ENCODE results near the gene FRAT2.

Gene FRAT2, protein sequence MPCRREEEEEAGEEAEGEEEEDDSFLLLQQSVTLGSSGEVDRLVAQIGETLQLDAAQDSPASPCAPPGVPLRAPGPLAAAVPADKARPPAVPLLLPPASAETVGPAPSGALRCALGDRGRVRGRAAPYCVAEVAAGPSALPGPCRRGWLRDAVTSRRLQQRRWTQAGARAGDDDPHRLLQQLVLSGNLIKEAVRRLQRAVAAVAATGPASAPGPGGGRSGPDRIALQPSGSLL

DNA sequence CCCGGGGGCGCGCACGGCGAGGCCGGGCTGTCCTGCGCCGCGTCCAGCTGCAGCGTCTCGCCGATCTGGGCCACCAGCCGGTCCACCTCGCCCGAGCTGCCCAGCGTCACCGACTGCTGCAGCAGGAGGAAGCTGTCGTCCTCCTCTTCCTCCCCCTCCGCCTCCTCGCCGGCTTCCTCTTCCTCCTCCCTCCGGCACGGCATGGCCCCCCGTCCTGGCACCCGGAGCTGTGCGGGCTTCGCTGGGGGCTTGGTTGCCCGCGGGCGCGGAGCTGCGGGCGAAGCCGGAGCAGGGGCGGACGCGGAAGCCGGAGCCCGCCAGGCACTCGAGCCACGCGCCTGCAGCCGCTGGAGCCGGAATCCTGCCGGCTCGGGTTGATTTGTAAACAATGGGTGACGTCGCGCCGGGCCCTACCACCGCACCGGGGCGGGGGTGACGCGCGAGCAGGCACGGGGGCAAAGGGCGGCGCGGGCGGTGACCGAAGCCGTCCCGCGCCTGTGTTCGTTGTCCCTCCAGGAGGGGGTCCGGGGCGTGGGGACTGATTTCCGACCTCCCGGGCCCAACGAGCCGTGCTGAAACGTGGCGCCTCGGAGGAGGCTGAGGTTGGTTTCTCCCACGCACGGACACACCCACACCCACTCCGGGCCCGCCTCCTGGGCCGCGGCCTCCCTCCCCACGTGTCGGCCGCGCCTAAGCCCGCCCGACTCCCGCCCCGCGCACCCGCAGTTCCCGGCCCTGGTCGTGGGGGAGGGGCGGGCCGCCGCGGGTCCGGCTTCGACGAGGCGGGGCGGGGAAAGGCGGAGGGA lies at the start of gene FRAT2:
Gene FRAT2 (minus strand): TSS at position 360 of the 806 bp plus-strand sequence. CDS start 157 bp downstream, at position 203.
- DNase-seq = peak; percentile 91

DNA sequence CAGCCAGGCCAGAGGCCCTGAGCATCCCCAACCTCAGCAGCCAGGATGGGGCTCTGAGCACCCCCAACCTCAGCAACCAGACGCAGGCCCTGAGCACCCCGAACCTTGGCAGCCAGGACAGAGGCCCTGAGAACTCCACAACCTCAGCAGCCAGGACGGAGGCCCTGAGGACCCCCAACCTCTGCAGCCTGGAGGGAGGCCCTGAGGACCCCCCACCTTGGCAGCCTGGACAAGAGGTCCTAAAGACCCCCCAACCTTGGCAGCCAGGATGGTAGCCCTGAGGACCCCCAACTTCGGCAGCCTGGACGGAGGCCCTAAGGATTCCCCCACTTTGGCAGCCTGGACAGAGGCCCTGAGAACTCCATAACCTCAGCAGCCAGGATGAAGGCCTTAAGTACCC lies 49.6 kb upstream of the FRAT2 start:
- no peak for DNase-seq

DNA sequence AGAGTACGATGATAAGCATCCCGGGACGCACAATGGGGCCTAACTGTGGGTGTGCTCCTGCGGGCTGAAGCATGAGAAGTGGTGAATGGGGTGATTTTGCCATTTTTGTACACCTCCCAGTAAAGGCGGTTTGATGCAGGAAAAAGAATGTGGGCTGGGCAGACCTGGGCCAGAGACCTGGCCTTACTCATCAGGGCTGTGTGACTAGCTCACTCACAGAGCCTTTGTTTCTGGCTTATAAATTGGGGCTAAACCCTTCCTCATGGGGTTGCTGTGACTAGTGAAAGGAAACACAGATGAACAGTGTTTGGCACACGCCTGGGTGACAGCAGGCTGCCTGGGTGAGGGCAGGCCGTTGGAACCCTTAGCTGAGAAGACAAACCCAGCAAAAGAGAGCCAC lies 48.6 kb upstream of the FRAT2 start:
- no peak for DNase-seq

DNA sequence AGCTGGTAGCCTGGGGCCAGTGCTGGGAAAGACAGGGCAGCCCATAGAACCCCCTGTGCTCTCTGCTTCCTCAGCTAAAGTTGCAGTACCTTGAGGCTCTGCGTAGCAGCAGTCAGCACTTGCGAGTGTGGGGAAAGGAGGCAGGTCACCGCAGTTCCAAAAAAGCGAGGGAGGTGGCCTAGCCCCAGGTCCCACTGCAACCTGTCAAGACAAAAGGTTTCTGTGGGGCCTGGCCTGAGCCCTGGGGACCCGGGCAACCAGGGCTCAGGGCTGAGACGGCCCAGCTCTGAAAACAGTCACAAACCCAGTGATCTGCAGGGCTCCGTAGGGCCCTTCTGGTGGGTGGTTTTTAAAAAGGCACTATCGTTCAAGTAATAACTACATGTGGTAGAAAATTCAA lies 47.1 kb upstream of the FRAT2 start:
- DNase-seq = no peak

DNA sequence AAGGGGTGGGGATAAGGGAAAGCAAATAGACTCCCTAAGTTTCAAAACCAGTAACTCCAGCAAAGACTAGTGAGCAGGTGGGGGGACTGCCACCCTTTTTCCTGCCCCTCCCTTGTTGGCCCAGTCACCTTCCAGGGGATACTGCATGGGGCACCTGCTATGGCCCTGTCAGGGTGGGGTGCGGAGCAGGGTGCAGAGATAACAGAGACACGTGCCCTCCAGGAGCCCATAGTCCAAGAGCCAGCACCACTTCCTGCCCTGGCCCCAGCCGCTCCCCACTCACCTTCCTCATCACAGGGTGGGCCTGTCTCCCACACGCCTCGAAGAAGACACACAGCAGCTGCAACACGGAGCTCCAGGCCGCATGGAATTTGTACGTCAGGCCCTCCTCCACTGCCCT lies 46.0 kb upstream of the FRAT2 start:
- no peak for DNase-seq

DNA sequence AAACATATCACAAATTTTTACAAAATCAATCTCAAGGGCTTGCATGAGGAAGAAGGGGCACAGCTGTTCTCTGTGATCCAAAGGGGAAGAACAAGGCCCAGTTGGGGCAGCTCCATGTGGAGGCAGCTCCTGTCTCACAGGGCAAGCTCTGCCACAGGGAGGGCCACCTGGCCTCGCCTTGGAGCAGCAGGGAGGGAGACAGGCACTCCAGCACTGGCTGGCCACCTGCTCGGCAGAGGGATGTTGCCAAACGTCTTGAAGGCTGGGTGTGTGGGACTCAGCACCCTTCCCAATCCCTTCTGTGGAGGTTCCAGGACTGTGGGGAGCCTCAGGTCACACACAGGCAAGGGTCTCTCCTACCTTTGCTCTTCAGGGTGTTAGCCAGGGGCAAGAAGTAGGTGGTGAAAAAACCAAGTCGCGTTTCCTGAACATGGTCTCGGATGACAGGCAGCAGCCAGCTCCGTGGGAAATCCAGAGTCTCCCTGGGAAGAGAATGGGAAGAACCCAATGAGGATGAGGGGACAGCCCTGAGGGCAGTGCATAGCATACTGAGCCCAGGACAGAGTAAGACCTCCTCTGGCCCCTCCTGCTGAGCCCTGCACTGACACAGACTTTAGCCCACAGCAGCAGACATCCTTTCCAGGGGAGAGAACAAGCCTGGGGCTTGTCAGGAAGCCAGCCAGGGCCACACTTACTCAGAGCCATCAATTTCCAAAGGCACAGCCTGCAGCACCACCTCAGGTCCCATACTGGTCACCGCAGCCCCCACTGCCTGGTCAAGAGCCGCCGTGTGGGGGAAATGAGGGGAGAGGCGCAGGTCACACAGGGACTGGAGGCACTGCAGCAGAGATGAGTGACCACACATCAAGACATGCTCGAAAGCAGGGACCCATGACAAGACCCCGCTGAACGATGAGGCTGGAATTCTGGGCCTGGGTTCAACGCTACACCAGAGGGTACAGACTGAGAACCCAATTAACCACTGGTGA lies 44.7 kb upstream of the FRAT2 start:
- no peak for DNase-seq

DNA sequence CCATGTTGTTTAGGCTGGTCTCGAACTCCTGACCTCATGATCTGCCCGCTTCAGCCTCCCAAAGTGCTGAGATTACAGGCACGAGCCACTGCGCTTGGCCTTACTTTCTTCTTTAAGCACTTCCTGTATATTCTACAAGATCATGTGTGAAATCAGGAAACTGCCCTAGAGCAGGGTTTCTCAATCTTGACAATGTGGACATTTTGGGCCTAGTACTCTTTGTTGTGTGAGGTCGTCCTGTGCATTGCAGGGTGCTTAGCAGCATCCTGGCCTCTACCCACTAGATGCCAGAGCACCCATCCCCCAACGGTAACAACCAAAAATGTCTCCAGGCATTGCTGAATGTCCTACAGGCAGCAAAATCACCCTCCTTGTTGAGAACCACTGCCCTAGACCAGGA lies 41.9 kb upstream of the FRAT2 start:
- DNase-seq = no peak

DNA sequence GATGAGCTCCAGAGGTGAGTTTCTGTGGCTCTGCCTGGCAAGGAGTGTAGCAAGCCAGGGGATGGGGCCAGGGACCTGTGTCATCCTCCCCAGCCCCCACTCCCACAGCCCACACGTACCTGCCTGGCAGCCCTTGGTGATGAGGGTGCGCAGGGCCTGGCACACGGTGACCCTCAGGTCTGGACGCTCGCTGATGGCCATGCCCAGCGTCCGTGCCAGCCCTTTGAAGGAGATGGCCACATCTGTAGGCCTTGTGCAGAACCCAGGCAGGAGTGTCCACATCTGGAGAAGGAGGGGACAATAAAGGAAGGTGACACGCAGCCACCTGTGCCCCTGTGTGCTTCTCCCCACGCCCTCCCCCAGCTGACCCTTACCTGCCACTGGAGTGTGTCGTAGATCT lies 38.9 kb upstream of the FRAT2 start:
- no peak for DNase-seq

DNA sequence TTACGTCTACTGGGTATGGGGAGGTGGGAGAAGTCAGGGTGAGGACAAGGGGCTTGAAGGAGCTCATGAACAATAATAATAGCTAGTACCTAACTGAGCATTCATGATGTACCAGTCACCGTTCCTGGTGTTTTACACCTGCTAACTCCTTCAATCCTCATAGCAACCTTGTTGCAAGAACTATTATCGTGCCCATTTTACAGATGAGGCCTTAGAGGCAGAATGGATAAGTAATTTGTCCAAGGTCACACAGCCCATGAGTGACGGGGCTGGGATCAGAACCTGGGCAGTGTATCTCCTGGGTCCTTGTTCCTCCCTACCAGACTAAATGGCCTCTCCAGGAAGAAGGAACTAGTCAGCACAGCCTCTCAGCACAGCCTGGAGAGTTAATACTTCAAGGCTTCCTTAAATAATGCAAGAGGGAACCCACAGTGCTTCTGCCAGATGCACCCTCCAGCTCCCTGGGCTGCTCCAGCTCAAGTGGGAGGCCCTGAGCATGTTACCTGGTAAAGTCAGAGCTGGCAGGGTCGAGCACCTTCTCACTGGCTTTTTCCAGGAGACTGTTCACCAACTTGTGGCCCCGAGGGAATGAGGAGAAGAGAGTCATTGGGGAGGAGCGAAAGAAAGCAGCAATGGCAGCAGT lies 37.8 kb upstream of the FRAT2 start:
- no peak for DNase-seq

DNA sequence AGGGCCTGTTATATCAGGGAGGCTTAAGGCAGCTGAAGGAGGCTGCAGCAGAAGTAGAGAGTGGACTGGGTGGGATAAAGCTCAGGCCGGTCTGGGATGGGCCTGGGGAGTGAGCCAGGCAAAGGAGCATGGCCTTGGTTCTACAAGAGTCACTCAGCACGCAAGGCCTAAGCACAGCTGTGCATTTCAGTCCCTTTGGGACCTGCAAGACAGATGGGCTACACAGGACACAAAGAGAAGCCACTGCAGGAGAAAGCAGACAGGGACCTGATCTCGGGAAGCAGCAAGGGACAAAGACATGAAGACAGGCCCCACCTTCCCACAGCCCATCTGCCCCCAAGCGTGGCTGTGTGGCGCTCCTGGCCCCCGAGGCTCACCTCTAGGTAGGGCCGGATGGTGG lies 37.2 kb upstream of the FRAT2 start:
- DNase-seq = no peak

DNA sequence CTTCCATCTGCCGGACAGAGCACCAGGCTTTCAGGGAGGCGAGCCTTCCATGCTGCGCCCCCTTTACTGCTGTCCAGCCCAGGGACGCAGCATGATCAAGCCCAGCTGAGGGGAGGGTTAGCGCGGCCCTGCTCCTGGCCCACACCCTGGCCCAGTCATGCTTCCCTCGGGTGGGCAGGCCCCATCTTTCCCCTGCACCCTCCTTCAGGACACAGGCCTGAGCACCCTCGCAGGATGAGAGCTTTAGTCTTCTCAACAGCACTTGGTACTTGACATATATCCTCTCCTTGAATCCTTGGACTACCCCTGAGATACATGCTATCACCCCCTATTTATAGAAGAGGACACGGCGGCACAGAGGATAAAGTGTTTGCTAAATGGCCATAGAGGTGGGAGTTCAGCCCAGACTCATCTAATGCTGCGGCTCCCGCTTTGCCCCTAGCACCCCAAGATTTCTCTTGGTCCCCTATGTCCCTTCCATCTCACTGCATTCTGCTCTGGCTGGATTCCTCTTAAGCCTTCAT lies 32.7 kb upstream of the FRAT2 start:
- DNase-seq = no peak

DNA sequence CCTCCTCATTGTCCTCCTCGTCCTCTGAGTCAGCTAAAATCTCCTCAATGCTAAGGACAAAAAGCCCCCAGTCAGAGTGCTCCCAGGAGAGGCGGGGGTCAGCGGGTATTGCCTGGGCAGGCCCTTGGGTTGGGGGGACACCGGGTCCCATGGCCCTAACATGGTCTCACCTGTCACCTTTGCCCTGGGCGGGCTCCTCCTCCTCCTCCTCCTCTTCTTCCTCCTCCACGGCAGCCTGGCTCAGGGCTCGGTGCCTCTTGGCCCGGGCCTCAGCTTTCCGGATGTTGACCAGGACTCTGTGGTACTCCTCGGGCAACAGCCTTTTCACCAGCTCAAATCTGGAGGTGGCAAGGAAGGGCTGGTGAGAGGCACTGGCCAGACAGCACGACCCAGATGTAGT lies 32.0 kb upstream of the FRAT2 start:
- DNase-seq = no peak

DNA sequence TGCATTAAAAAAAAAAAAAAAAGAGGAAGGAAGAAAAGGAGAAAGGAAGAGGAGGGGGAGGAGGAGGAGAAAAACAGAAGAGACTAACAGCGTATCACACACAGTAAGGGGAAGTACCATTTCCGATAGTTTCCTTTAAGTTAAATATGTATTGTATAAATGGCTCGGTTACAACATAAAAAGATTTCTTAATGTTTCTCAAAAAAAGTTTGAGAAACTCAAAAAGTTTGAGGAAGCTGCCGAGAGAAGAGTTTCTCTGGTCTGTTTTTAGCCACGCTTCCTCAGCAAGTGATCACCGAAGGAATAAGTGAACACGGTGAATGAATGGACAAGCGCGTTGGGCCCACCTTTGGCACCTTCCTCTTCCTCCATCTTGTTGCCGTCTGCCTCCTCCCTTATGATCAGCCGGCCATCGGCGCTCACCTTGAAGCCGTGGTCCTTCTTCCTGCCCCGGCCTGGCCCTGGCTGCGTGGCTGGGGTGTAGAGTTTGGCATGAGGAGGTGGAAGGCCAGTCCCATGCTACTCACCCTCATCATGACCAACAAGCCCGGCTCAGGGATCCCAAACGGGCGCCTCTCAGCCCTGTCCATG lies 31.3 kb upstream of the FRAT2 start:
- no peak for DNase-seq

DNA sequence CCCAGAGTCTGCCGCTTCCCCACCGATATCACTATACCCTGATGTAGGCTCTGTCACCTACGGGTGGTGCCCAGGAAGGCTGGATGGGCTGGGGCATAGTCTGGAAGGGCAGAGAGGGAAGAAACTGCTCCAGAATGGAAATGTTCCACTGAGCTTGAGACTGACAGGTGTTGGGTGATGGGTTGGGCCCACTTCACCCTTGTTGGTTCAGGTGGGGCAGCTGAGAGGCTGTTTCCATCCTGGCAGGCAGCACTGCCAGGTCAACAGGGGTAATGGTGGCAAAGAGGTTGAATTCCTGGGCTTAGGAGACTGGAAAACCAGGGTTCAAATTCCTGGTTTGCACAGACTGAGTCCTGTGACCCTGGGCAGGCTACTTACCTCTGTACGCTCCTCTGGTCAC lies 28.5 kb upstream of the FRAT2 start:
- DNase-seq = no peak

DNA sequence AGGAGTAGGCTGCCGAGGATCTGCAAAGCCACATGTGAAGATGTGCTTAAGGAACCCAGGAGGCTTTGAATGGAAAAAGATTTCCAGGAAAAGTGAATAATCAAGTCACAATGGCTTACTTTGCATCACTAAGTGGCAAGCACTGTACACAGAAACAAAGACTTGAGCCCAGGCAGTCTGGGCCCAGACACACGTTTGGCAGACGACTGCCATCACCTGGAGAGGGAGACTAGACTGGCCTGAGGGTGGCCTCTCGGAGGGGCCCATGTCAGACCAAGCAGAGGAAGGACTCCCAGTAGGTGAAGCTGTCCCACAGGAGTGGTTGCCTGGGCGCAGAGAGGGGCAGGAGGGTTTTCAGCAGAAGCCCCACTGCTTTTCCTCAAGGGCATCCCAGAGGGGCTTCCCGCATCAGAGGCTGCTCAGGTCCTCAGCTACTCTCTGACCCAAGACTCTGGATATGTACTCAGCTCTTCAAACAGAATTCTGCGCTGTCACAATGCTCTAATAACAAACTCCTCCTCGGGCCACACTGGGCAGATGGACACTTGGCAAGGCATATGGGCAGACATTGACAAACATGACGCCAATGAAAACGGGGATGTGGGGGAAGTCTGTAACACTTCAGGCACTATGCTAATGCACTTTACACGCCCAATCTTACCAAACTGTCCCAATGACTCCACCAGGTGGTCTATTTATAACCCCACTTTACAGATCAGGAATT lies 27.9 kb upstream of the FRAT2 start:
- DNase-seq = no peak

DNA sequence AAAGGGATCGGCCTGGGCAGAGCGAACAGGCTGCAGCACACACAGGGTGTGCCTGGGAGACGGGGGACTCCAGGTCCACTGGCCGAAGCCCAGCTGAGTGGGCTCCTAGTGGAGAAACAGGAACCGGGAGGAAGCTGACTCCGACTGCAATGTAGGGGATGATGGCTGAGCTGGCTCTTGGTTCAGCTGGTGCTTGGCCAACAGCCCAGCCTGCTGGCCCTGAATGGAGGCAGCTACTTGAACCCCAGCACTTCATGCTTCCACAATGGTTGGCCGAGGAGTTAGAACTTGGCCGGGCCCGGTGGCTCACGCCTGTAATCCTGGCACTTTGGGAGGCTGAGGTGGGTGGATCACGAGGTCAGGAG lies 27.0 kb upstream of the FRAT2 start:
- no peak for DNase-seq

DNA sequence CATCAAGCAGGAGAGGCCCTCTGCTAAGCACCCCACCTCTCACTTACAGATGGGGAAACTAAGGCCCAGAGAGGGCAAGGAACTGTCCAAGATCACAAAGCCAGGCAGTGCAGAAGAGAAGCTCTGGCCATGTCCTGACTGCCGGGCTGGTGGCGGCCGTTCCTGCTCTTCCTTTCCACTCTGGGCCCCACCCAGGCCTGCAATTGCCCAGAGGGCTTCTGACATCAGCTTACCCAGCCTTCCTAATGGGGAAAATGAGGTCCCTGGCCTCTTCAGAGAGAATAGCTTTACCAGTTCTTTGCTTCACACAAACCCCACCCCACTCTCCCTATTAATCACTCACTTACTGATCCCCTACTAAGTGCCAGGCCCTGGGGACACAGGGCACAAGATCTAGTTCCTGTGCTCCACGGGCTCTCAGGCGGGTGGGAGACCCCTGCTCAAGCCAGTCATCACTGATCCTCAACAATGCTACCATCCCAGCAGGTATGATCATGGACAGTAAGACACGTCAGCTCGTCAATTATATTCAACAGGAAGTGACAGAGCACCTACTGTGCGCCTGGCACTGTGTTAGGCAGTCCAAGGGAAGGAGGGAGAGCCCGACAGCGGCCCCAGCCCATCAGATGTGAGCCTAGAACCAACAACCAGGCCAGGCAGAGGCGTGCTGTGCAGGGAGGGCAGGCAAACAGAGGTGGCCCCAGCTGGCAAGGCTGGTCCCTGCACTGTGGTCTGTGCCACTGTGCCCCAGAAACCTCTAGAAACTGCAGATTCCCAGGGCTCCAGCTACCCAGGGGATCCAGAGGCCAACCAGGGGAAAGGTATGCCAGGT lies 26.4 kb upstream of the FRAT2 start:
- DNase-seq = no peak

DNA sequence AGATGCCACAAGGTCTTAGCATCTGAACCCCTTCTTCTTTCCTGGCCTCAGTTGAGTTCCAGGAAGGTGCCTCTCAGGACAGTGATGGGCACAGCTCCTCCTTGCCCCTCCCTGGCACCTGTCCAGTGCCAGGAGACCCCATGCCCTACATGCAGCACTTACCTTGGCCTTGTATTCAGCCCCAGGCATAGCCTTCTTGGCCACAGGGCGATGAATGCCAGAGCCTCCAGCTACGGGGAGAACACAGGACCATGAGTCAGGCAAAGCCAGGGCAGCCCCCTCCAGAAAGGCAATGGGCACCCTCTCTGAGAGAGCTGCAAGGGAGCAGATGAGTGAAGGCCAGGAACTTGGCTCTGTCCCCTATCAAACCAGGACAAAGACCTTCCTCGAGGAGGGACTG lies 24.3 kb upstream of the FRAT2 start:
- no peak for DNase-seq

DNA sequence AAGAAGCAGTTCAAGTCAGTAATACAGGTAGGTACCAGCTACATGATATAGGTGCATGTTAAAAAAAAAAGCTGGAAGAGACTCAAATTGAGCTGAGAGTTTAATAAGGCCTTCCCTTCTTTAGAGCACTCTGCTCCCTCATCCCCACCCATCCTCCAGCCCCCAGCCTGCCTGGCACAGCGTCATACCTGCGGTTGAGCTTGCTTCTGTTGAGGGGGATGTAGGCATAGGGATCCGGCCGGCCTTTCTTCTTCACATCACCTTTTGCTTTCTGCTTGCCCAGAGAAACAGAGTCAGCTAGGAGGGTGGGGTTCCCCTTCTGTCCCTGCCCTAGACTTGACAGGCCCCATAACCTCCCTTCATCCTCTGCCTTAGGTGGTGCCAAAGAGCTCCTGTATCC lies 23.8 kb upstream of the FRAT2 start:
- no peak for DNase-seq

DNA sequence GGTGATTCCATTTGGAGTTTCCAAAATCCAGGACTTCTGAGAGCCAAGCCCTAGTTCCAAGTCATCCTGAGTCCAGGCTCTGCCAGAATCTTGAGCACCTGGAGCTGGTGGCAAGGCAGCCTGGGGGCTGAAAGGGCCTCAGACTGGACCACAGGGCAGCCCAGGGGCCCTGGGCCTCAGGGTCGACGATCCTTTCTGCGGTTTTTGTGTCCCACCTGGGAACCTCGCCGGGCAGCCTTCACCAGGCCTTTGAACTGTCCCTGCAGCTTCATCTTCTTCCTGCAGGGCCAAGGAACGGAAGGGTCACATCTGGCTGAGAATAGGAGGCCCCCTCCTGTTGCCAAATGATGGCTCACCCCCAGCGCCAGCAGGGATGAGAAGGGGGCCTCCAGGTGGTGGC lies 22.4 kb upstream of the FRAT2 start:
- DNase-seq = no peak

Data from activated CD4-positive, alpha-beta T cell treated with anti-CD3 and anti-CD28 coated beads, Interleukin-10, Interleukin-2, amounts not matched to agents 100 ng/mL and 50 ng/mL, durations not matched to agents 16 hours and 8 hours (primary cell).